ENCODE measurements around the gene ALLC.

GRCh38 chr2:3664118-3664517 is 6.1 kb downstream of the ALLC start:
- TF ChIP-seq GABPA (IDR thresholded peaks at IDR 0.05; ENCODE audit: low read depth), result no peak
- no peak for TF ChIP-seq POLR2AphosphoS5 (IDR thresholded peaks at IDR 0.05; ENCODE audit: low read depth, low read length)
- TF ChIP-seq, protein P1, sequence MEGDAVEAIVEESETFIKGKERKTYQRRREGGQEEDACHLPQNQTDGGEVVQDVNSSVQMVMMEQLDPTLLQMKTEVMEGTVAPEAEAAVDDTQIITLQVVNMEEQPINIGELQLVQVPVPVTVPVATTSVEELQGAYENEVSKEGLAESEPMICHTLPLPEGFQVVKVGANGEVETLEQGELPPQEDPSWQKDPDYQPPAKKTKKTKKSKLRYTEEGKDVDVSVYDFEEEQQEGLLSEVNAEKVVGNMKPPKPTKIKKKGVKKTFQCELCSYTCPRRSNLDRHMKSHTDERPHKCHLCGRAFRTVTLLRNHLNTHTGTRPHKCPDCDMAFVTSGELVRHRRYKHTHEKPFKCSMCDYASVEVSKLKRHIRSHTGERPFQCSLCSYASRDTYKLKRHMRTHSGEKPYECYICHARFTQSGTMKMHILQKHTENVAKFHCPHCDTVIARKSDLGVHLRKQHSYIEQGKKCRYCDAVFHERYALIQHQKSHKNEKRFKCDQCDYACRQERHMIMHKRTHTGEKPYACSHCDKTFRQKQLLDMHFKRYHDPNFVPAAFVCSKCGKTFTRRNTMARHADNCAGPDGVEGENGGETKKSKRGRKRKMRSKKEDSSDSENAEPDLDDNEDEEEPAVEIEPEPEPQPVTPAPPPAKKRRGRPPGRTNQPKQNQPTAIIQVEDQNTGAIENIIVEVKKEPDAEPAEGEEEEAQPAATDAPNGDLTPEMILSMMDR (IDR thresholded peaks at IDR 0.05), result no peak
- no peak for TF ChIP-seq YY1 (IDR thresholded peaks at IDR 0.05; ENCODE audit: low read depth)
- no peak for TF ChIP-seq GATA2 (CRISPR knock-in tag; IDR thresholded peaks at IDR 0.05)
- TF ChIP-seq EZH2phosphoT487 (IDR thresholded peaks at IDR 0.05; ENCODE audit: borderline replicate concordance, low read depth), result no peak
- TF ChIP-seq, protein P2, sequence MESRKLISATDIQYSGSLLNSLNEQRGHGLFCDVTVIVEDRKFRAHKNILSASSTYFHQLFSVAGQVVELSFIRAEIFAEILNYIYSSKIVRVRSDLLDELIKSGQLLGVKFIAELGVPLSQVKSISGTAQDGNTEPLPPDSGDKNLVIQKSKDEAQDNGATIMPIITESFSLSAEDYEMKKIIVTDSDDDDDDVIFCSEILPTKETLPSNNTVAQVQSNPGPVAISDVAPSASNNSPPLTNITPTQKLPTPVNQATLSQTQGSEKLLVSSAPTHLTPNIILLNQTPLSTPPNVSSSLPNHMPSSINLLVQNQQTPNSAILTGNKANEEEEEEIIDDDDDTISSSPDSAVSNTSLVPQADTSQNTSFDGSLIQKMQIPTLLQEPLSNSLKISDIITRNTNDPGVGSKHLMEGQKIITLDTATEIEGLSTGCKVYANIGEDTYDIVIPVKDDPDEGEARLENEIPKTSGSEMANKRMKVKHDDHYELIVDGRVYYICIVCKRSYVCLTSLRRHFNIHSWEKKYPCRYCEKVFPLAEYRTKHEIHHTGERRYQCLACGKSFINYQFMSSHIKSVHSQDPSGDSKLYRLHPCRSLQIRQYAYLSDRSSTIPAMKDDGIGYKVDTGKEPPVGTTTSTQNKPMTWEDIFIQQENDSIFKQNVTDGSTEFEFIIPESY (IDR thresholded peaks at IDR 0.05; ENCODE audit: borderline replicate concordance, low read depth), result no peak
